ENCODE results near the gene MOB4.
A peak's percentile ranks its signal among the peaks of the same experiment; 100 is the strongest.

MOB4 gene

DNA sequence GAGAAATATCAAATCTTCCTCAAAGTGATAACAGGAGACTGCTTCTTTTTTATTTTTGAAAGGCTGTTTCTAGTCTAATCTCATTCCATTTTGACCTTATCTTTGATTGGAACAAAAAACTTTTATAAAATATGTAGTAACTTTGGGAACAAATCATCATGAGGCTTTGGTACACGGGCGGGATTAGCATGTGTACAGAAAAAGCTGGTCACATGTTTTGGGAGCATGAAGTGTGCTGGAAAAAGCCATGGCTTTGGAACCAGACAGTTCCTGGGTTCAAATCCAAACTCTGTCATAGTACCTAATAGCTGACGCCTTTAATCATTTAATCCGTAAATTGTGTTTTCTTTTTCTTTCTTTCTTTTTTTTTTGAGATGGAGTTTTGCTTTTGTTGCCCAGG is 81.3 kb downstream of the MOB4 start:
- TF ChIP-seq, protein P1, sequence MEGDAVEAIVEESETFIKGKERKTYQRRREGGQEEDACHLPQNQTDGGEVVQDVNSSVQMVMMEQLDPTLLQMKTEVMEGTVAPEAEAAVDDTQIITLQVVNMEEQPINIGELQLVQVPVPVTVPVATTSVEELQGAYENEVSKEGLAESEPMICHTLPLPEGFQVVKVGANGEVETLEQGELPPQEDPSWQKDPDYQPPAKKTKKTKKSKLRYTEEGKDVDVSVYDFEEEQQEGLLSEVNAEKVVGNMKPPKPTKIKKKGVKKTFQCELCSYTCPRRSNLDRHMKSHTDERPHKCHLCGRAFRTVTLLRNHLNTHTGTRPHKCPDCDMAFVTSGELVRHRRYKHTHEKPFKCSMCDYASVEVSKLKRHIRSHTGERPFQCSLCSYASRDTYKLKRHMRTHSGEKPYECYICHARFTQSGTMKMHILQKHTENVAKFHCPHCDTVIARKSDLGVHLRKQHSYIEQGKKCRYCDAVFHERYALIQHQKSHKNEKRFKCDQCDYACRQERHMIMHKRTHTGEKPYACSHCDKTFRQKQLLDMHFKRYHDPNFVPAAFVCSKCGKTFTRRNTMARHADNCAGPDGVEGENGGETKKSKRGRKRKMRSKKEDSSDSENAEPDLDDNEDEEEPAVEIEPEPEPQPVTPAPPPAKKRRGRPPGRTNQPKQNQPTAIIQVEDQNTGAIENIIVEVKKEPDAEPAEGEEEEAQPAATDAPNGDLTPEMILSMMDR (conservative IDR thresholded peaks at IDR 0.05; ENCODE audit: low read depth), result no peak
- DNase-seq (ENCODE audit: low spot score), result no peak
- H3K27ac ChIP-seq, result no peak overlapping the region
- ChIA-PET POLR2A (ENCODE audit: low non-redundant PET) (no interaction called here), CTCF (no interaction called here)

DNA sequence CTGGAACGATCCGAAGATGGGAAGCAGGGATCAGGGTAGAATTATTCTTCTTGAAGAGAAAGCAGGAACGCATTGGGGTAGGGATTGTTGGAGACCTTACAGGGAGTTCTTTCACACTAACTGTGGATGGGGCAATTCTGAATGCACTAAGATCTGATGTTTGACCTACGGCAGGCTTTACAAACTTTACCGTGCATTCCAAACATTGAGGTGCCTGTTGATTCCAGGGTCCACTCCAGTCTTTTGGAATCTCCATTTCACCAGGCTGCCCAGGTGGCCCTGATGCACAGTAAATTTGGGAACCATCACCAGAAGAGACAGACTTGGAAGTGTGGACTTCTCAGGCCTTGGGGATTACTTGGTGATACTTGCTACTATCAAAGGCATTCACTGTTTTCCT is 82.6 kb downstream of the MOB4 start:
- no peak overlapping the region for H3K27ac ChIP-seq
- ChIA-PET CTCF (no interaction called here), POLR2A (ENCODE audit: low non-redundant PET) (no interaction called here)
- DNase-seq (ENCODE audit: low spot score), result no peak
- TF ChIP-seq, protein P1 (conservative IDR thresholded peaks at IDR 0.05; ENCODE audit: low read depth), result no peak

DNA sequence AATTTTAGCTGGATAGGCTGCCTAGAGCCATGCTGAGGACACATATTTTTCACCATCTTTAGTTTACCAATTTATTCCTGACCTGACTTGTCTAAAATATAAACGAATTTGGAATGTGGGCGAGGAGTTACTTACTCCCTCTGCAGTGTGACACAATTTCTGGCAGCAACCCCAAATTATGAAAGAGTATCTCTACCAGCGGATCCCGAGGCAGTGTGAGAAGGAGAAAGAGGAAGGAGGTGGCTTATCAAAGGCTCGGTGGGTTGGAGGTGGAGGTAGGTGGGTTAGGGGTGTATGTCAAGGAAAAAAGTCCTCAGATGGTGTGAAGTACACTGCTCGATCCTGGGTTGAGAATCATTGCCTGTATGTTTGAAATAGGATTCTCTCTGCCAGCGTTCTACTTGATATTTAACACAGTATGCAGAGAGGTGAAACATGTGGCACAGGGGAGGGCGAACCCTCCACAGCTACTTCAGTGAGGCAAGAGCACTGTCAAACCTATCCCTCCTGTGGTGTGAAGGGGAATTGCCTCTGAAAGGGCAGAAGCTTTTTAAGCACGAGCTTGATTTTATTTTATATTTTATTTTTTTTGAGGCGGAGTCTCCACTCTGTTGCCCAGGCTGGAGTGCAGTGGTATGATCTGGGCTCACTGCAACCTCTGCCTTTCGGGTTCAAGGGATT is 83.6 kb downstream of the MOB4 start:
- TF ChIP-seq, protein P1 (conservative IDR thresholded peaks at IDR 0.05; ENCODE audit: low read depth), result peak; percentile 59
- peak overlapping the region; percentile 69 for H3K27ac ChIP-seq
- CTCF ChIA-PET, result interaction anchor here (0.6 to 1.0 kb wide), 3 partner anchors 9 to 160 kb away, joined by 3 to 4 read pairs (median 3); no protein-coding TSS in a partner anchor
- peak; percentile 42 for DNase-seq (ENCODE audit: low spot score)
- POLR2A ChIA-PET (ENCODE audit: low non-redundant PET), result no interaction called here

- no peak for DNase-seq (ENCODE audit: low spot score)
- POLR2A ChIA-PET (ENCODE audit: low non-redundant PET), result no interaction called here
- CTCF ChIA-PET, result interaction anchor here (0.7 kb wide), 1 partner anchor 8 kb away, joined by 4 read pairs; no protein-coding TSS in a partner anchor
- H3K27ac ChIP-seq, result no peak overlapping the region
- TF ChIP-seq, protein P1 (conservative IDR thresholded peaks at IDR 0.05; ENCODE audit: low read depth), result no peak
Measured at GRCh38 chr2:197600306-197600705, 84.4 kb downstream of the MOB4 start.

DNA sequence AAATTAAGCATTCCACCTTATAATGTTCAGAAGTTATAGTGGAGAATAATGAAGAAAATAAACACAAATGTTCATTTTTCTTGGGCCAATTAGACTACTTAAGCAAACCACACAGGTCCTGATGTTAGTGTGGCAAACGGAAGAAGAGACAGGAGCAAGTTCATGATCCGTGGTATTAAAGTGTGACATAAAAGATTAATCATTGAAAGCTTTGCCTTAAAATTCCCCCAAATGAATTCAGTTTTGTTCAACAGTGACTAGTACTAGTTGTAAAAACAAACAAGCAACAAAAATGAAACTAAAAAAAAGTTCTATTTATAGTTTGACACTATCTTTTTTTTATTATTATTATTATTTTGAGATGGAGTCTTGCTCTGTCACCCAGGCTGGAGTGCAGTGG is 85.9 kb downstream of the MOB4 start:
- TF ChIP-seq, protein P1 (conservative IDR thresholded peaks at IDR 0.05; ENCODE audit: low read depth), result no peak
- DNase-seq (ENCODE audit: low spot score), result no peak
- no peak overlapping the region for H3K27ac ChIP-seq
- CTCF ChIA-PET, result interaction anchor here (0.7 kb wide), 1 partner anchor 72 kb away, joined by 3 read pairs; no protein-coding TSS in a partner anchor
- POLR2A ChIA-PET (ENCODE audit: low non-redundant PET), result no interaction called here

Measured in RWPE1 (cell line).